GM18951 (cell line): ENCODE data around the gene NFASC.

Source experiments
- POLR2A ChIP-seq: IDR thresholded peaks from 4 replicates; pipeline ENCODE4 v1.6.1; 2011; ENCODE audit warnings: mild to moderate bottlenecking; ENCODE audit not compliant: insufficient read length, insufficient read depth; ENCODE audit errors: extremely low read depth
- in situ Hi-C: fragments of 300-500 bp; cut with MboI; formaldehyde crosslinking; loops from one replicate; pipeline ENCODE4 v1.12.0; 2022; ENCODE audit warnings: low sequenced_read_pairs, mixed read lengths, inconsistent platforms; ENCODE audit not compliant: unreplicated experiment

NFASC gene

GRCh38 chr1:204973449-204973848 lies 102.8 kb downstream of the NFASC start:
- no peak for TF ChIP-seq POLR2A
- in situ Hi-C loops = loop anchor here (10.0 kb wide), 1 partner anchor 281 kb away; no protein-coding TSS in a partner anchor

DNA sequence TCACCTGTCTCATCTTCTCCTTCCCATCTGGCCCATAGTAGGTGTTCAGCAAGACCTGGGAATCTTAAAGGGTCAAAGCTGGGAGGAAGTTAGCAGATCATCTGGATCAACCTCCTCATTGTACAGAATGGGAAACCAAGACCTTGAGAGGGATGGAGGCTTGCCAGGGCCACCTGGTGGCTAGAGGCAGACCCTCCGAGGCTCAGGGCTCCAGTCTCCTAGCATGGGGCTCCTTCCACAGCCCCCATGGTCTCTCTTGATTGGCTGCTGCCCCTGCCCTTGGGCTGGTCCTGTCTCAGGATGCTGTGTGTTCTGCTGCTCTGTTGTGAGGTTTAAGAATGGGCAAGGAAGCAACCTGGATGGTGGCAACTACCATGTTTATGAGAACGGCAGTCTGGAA lies 103.7 kb downstream of the NFASC start:
- in situ Hi-C loops = loop anchor here (10.0 kb wide), 1 partner anchor 280 kb away; no protein-coding TSS in a partner anchor
- TF ChIP-seq POLR2A = no peak

GRCh38 chr1:204975021-204975420 lies 104.4 kb downstream of the NFASC start:
- no peak for TF ChIP-seq POLR2A
- in situ Hi-C loops = loop anchor here (10.0 kb wide), 1 partner anchor 280 kb away; no protein-coding TSS in a partner anchor

GRCh38 chr1:204975568-204976235 lies 105.0 kb downstream of the NFASC start:
- no peak for TF ChIP-seq POLR2A
- in situ Hi-C loops = loop anchor here (10.0 kb wide), 1 partner anchor 279 kb away; no protein-coding TSS in a partner anchor

DNA sequence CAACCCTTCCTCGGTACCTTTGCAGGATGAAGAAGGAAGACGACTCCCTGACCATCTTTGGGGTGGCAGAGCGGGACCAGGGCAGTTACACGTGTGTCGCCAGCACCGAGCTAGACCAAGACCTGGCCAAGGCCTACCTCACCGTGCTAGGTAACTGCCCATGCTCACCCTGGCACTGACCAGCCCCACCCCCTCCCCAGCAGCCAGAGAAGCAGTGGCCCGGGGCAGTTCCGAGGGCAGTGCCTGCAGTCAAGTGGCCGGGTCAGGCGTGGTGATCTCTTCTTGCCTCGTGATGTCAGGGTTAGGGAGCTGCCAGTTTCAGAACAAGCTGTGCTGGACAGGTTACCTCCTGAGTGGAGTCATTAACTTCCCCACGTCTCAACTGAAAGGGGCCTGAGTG lies 106.0 kb downstream of the NFASC start:
- no peak for TF ChIP-seq POLR2A
- in situ Hi-C loops = loop anchor here (10.0 kb wide), 1 partner anchor 278 kb away; no protein-coding TSS in a partner anchor

- no peak for TF ChIP-seq POLR2A
- in situ Hi-C loops = loop anchor here (10.0 kb wide), 1 partner anchor 277 kb away; no protein-coding TSS in a partner anchor
Observed at GRCh38 chr1:204977318-204977717, 106.7 kb downstream of the NFASC start.

- in situ Hi-C loops = loop anchor here (10.0 kb wide), 1 partner anchor 276 kb away; no protein-coding TSS in a partner anchor
- TF ChIP-seq POLR2A = no peak
Observed at GRCh38 chr1:204978782-204979181, 108.1 kb downstream of the NFASC start.

GRCh38 chr1:204979306-204979705 lies 108.6 kb downstream of the NFASC start:
- no peak for TF ChIP-seq POLR2A
- in situ Hi-C loops = loop anchor here (10.0 kb wide), 1 partner anchor 275 kb away; no protein-coding TSS in a partner anchor

DNA sequence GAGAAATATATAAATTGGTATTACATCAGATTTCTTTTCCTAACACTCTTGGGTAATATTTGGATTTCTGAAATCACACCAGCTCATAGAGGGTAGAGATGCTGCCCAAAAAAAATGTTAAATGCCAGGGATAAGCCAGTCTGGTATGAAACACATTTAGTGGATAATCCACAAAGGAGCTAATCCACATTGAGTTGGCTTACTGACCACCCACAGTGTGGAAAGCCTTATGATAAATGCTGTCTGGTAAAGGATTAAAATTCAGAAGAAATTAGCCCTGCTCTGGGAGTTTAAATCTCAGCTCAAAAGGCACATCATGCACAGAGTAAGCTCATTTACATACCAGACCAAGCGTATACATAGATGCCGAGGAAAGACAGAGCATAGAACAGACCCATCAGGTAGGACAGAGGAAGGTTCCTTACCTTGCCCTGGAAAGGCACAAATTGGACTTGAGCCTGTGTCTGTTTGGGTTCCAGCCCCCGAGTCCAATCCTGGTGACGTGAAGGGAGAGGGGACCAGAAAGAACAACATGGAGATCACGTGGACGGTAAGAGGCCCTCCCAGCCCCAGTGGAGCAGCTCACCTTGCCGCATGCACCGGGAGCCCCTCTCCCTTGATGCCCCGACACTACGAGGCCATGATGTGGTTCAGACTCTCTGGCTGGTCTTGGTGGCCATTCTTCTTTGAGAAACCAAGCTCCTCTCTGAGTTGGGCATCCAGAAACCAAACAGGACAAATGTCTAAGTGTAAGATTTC lies 109.4 kb downstream of the NFASC start:
- in situ Hi-C loops = loop anchor here (10.0 kb wide), 1 partner anchor 275 kb away; no protein-coding TSS in a partner anchor
- TF ChIP-seq POLR2A = no peak

DNA sequence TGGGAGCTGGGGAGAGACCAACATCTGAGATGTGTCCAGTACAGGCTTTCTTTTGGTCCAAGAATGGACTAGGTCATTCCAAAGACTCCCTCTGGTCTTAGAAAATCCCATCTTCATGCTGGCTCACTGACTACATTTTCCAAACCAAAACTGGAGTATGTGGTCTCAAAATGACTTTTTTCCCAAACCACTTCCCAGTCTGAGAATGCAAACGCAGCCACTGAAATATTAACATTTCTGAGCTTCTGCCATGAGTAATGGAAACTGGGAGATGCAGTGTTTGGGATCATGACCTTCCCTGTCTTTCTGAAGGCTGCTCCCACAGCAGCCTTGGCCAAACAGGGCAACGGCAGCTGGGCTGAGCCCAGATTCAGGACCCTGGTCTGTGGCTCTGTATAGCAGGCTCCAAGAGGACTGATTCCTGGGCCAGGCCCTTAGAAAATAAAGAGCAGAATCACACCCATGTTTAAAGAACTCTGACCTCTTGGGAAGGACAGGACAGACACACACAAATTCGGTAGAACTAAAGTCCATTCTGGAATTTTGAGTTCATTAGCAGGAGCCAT lies 110.3 kb downstream of the NFASC start:
- in situ Hi-C loops = no loop called here
- TF ChIP-seq POLR2A = no peak

- in situ Hi-C loops = no loop called here
- no peak for TF ChIP-seq POLR2A
Observed at GRCh38 chr1:204983136-204983535, 112.5 kb downstream of the NFASC start.

- in situ Hi-C loops = no loop called here
- TF ChIP-seq POLR2A = no peak
Observed at GRCh38 chr1:204983881-204984280, 113.2 kb downstream of the NFASC start.

- TF ChIP-seq POLR2A = no peak
- in situ Hi-C loops = no loop called here
Observed at GRCh38 chr1:204984499-204984898, 113.8 kb downstream of the NFASC start.

GRCh38 chr1:204986181-204986580 lies 115.5 kb downstream of the NFASC start:
- in situ Hi-C loops = no loop called here

DNA sequence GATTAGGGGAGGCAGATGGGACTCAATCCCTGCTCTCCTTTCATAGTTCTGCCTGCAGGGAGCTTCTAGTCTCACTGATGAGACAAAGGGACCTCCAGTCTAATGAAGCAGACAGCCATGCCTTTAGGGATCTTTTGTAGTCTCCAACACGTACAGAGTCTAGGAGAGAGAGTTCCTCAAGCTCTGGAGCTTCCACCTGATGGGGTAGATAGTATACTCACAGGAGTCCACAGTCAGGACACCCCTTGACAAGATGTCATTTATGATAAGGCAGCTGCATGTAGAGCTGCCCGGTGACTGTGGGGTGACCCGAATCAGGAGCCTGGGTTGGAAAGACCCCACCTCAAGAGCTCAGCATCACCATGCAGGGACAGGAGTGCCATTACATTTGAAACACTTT lies 117.0 kb downstream of the NFASC start:
- in situ Hi-C loops = no loop called here
- no peak for TF ChIP-seq POLR2A

More at GRCh38 chr1:204986181-204986580, 115.5 kb downstream of the NFASC start:
- no peak for TF ChIP-seq POLR2A
